Measurements from ENCODE around the gene PPA1. TPM values are rescaled to one million over a fixed set of nuclear protein-coding genes. Genes with fewer than 3 reads are reported as not detected.
"Not testable (repeated sequence)": the region's sequence is repeated elsewhere in the genome, so short reads cannot be mapped to it uniquely, and the experiment has no call there.

The PPA1 gene
- total RNA-seq, 2 experiments from 2014 or later: 392 to 408 TPM

DNA sequence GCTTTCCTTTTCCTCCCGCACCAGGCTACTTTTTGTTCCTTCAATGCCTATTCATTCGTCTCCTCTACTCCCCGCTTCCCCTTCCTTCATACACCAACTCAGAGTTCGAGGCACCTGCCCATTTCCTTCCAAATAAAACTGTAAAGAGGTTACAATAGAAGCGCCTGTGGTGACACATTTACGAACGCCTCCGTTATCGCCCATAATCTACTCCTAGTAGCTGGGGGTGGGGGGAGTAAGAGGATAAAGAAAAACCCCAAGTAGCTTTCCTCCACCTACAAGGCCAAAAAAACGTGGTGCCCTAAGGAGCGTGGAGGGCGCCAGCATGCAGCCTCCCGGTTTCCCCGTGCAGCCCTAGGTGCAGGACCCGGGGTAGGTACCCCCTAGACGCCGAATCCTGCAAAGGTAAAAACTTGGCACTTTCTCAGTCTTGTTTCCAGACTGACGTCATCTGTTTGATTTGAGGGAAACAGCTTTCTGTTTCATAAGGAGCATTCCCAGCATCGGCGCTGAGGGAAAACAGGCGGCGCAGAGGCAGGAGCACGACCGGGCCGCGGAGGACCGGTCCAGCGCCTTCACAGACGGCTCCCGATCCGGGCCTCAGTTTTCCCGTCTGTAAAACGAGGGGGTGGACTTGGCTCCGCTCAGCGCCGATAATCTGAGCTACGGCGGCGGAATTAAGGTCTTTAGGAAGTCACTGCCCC, 922 bp downstream of the PPA1 start:
- H3K27ac Mint-ChIP-seq: peak overlapping the region; percentile 93
- H3K4me3 Mint-ChIP-seq: peak overlapping the region; percentile 87
- H3K27me3 Mint-ChIP-seq (ENCODE audit: low read depth): no peaks in the 10 kb centered on the region
- peaks cover 18% of the 10 kb centered on the region for H3K36me3 Mint-ChIP-seq (ENCODE audit: low read depth)
- intact Hi-C loops (cut with micrococcal nuclease): loop anchor here (1.0 to 5.0 kb wide), 3 partner anchors 70 to 346 kb away; partner anchors contain the start of gene PALD1
- peaks cover 42% of the 10 kb centered on the region for H3K4me1 Mint-ChIP-seq (ENCODE audit: low read depth)
- DNase-seq: peak; percentile 62
- CTCF ChIA-PET: interaction anchor here (0.5 to 3.5 kb wide), 11 partner anchors 9 to 274 kb away, joined by 3 to 33 read pairs (median 3); no protein-coding TSS in a partner anchor
- H3K9me3 Mint-ChIP-seq: no peaks in the 10 kb centered on the region

DNA sequence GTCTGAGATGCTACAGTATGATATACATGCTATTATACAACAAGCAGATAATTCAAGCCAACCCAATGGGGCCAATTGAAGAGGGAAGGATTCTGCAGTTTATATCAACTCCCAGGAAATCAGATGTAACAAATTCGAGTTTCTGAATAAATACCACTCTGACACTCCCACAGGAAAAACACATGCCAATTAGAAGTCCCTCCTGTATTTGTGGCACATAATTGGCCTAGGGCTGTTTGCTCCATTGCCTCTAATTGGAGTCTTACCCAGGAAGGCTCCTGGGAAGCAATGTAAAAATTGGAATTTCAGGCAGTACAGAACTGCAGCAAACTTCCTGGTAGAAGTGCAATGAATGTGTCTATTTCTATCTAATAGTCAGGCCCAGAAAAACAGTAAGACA, 4.7 kb downstream of the PPA1 start:
- Mint-ChIP-seq H3K4me1 (ENCODE audit: low read depth) (peaks cover 52% of the 10 kb centered on the region), H3K4me3 (no peak overlapping the region), H3K9me3 (no peaks in the 10 kb centered on the region), H3K27me3 (ENCODE audit: low read depth) (no peaks in the 10 kb centered on the region), H3K27ac (no peak overlapping the region), H3K36me3 (ENCODE audit: low read depth) (peaks cover 26% of the 10 kb centered on the region)
- CTCF ChIA-PET: interaction anchor here (1.2 to 2.5 kb wide), 2 partner anchors 82 to 135 kb away, joined by 5 to 11 read pairs; partner anchors contain the start of gene TYSND1
- intact Hi-C loops (cut with micrococcal nuclease): no loop called here
- DNase-seq: no peak

DNA sequence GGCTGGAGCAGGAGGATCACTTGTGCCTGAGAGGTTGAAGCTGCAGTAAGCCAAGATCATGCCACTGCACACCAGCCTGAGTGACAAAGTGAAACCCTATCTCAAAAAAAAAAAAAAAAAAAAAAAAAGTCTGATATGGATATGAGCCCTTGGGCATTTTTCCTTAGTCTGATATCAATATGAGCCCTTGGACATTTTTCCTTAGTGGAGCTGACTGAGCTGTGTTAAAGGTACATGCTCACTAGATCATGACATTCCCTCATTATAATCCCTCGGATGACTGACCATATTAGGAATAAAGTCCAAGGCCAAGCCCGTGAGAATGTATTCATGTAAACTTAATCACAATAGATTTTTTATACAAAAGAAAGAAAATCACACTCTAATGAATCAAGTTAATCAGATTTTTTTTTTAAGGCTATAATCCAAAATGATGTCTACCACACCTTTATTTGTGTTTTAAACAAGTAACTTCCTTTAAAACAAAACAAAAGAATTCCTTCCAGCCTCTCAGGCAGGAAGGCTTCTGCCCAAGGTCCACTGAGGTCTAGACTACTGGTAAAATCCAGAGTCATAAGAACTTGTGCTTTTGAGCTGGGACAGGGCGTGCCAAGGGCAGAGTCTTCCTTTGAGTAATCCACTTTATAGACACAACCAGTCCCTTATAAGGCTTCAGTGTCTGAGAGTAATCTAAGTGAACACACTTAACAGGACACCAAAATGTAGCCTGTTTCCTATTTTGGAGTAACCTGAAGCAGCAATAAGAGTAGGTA, 5.5 kb downstream of the PPA1 start:
- CTCF ChIA-PET: interaction anchor here (1.2 to 3.5 kb wide), 4 partner anchors 11 to 137 kb away, joined by 5 to 22 read pairs (median 8); partner anchors contain the start of gene TYSND1
- H3K4me3 Mint-ChIP-seq: no peak overlapping the region
- no peaks in the 10 kb centered on the region for H3K9me3 Mint-ChIP-seq
- no peak for DNase-seq
- H3K27me3 Mint-ChIP-seq (ENCODE audit: low read depth): no peaks in the 10 kb centered on the region
- peaks cover 58% of the 10 kb centered on the region for H3K4me1 Mint-ChIP-seq (ENCODE audit: low read depth)
- peaks cover 29% of the 10 kb centered on the region for H3K36me3 Mint-ChIP-seq (ENCODE audit: low read depth)
- intact Hi-C loops (cut with micrococcal nuclease): no loop called here
- no peak overlapping the region for H3K27ac Mint-ChIP-seq

DNA sequence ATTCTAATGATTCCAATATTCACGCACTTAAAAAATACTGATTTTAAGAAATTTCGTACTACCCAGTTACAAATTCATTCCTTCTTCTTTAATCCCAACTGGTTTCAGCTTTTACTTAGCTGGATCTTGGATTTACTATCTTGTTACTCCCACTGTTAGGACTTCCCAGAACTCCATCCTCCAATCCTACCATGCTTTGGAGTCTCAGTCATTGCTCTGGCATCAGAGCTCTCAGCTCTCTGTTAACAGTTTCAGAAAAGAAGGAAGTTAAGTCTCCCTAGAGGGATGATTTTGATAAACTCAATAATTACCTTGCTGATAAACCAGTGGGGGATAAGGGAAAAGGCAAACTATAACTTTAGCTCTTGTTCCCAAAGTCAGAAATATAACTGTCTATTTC, 9.5 kb downstream of the PPA1 start:
- no peaks in the 10 kb centered on the region for H3K27me3 Mint-ChIP-seq (ENCODE audit: low read depth)
- no peak for DNase-seq
- no peaks in the 10 kb centered on the region for H3K9me3 Mint-ChIP-seq
- H3K36me3 Mint-ChIP-seq (ENCODE audit: low read depth): peaks cover 21% of the 10 kb centered on the region
- intact Hi-C loops (cut with micrococcal nuclease): no loop called here
- no peak overlapping the region for H3K27ac Mint-ChIP-seq
- H3K4me1 Mint-ChIP-seq (ENCODE audit: low read depth): peaks cover 47% of the 10 kb centered on the region
- no peak overlapping the region for H3K4me3 Mint-ChIP-seq
- CTCF ChIA-PET: interaction anchor here (1.0 to 3.3 kb wide), 5 partner anchors 9 to 156 kb away, joined by 3 to 100 read pairs (median 5); no protein-coding TSS in a partner anchor

DNA sequence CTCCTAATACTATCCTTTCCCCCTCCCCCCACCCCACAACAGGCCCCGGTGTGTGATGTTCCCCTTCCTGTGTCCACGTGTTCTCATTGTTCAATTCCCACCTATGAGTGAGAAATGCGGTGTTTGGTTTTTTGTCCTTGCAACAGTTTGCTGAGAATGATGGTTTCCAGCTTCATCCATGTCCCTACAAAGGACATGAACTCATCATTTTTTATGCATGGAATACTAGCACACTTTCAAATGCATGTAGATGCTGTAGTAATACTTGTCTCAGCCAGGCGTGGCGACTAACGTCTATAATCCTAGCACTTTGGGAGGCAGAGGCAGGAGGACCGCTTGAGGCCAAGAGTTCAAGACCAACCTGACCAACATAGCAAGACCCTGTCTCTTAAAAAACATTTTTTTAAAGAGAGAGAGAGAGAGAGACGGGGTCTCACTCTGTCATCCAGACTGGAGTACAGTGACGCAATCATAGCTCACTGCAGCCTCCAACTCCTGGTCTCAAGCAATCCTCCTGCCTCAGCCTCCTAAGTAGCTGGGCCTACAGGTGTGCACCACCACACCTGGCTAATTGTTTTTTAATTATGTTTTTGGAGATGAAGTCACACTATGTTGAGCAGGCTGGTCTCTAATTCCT, 10.3 kb downstream of the PPA1 start:
- H3K27me3 Mint-ChIP-seq (ENCODE audit: low read depth); H3K27ac Mint-ChIP-seq; H3K9me3 Mint-ChIP-seq; DNase-seq; intact Hi-C loops (cut with micrococcal nuclease); H3K4me3 Mint-ChIP-seq: not testable (repeated sequence)
- CTCF ChIA-PET: interaction anchor here (0.7 to 3.3 kb wide), 12 partner anchors 9 to 157 kb away, joined by 3 to 100 read pairs (median 6); partner anchors contain the start of genes SAR1A and TYSND1
- Mint-ChIP-seq H3K36me3 (ENCODE audit: low read depth) (peaks cover 24% of the 10 kb centered on the region), H3K4me1 (ENCODE audit: low read depth) (peaks cover 45% of the 10 kb centered on the region)

DNA sequence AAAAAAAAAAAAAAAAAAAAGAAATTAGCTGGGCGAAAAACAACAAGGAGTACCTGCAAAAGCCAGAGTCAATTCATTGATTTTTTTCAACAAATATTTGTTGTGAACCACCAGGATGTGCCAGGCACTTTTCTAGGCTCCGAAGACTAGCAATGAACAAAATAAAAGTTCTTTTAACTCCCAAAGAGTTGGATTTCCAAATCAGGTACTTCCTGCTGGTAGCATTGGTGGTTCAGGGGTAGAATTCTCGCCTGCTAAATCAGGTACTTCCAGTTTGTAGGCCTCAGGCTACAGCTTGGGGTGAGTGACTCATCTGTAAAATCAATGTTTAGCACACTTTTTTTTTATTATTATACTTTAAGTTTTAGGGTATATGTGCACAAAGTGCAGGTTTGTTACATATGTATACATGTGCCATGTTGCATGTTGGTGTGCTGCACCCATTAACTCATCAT, 10.9 kb downstream of the PPA1 start:
- CTCF ChIA-PET: interaction anchor here (0.7 to 3.4 kb wide), 23 partner anchors 10 to 165 kb away, joined by 3 to 100 read pairs (median 5); partner anchors contain the start of genes PPA1, SAR1A and TYSND1
- H3K36me3 Mint-ChIP-seq (ENCODE audit: low read depth): peaks cover 24% of the 10 kb centered on the region
- no peak overlapping the region for H3K27ac Mint-ChIP-seq
- no peaks in the 10 kb centered on the region for H3K27me3 Mint-ChIP-seq (ENCODE audit: low read depth)
- no peak overlapping the region for H3K4me3 Mint-ChIP-seq
- peaks cover 42% of the 10 kb centered on the region for H3K4me1 Mint-ChIP-seq (ENCODE audit: low read depth)
- no peaks in the 10 kb centered on the region for H3K9me3 Mint-ChIP-seq
- peak; percentile 22 for DNase-seq
- intact Hi-C loops (cut with micrococcal nuclease): no loop called here

DNA sequence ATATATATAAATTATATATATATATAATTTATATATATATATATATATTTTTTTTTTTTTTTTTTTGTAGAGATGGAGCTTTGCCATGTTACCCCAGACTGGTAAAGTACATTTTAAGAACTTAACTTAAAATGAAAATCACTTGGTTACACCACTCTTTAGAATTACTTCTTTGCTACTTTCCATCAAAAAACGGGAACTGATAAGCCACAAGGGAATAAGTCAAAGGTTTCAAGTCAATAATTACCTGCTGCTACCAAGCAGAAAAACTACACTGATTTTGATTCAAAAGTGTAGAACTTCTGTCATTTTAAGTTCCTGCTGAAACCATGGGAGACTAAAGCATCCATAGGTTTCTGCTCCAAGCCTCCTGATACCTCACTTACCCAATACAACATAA, 12.2 kb downstream of the PPA1 start:
- no peaks in the 10 kb centered on the region for H3K9me3 Mint-ChIP-seq
- CTCF ChIA-PET: interaction anchor here (0.7 to 5.5 kb wide), 24 partner anchors 11 to 617 kb away, joined by 3 to 100 read pairs (median 5); partner anchors contain the start of genes PPA1 and TYSND1
- no peak overlapping the region for H3K4me3 Mint-ChIP-seq
- H3K36me3 Mint-ChIP-seq (ENCODE audit: low read depth): peaks cover 27% of the 10 kb centered on the region
- peak overlapping the region; percentile 82 for H3K27ac Mint-ChIP-seq
- H3K27me3 Mint-ChIP-seq (ENCODE audit: low read depth): no peaks in the 10 kb centered on the region
- H3K4me1 Mint-ChIP-seq (ENCODE audit: low read depth): peaks cover 34% of the 10 kb centered on the region
- DNase-seq: no peak
- intact Hi-C loops (cut with micrococcal nuclease): loop anchor here (1.0 to 2.0 kb wide), 4 partner anchors 52 to 143 kb away; partner anchors contain the start of gene TYSND1

DNA sequence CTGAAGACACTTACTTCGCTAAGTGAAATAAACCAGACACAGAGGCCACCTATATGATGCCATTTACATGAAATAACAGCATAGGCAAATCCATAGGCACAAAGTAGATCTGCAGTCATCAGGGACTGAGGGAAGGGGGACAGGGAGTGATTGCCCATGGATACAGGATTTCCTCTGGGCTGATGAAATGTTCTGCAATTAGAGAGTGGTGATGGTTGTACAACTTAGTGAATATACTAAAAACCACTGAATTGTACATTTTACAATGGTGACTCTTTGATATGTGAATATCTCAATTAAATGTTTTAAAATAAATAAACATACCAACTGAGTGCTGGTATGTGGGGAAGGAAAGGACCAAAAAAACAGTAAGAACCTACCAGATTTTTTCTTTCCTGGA, 20.4 kb downstream of the PPA1 start:
- intact Hi-C loops (cut with micrococcal nuclease): no loop called here
- CTCF ChIA-PET: interaction anchor here (0.7 kb wide), 1 partner anchor 46 kb away, joined by 3 read pairs; no protein-coding TSS in a partner anchor
- Mint-ChIP-seq H3K4me1 (ENCODE audit: low read depth) (no peaks in the 10 kb centered on the region), H3K27ac (no peak overlapping the region), H3K4me3 (no peak overlapping the region), H3K9me3 (no peaks in the 10 kb centered on the region), H3K36me3 (ENCODE audit: low read depth) (peaks cover 37% of the 10 kb centered on the region), H3K27me3 (ENCODE audit: low read depth) (no peaks in the 10 kb centered on the region)
- no peak for DNase-seq

DNA sequence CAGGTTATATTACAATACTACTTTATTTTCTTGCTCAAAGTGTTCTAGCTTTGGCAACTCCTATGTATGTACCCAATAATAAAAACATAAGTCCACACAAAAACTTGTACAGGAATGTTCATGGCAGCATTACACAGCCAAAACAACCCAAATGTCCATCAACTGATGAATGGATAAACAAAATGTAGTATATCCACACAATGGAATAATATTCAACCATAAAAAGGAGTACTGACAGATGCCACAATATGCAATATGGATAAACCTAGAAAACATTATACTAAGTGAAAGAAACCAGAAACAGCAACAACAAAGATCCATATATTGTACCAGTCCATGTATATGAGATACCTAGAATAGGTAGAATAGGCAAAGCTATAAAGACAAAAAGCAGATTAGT, 21.0 kb downstream of the PPA1 start:
- no peaks in the 10 kb centered on the region for H3K4me1 Mint-ChIP-seq (ENCODE audit: low read depth)
- no peak overlapping the region for H3K27ac Mint-ChIP-seq
- H3K9me3 Mint-ChIP-seq: no peaks in the 10 kb centered on the region
- peaks cover 40% of the 10 kb centered on the region for H3K36me3 Mint-ChIP-seq (ENCODE audit: low read depth)
- H3K27me3 Mint-ChIP-seq (ENCODE audit: low read depth): no peaks in the 10 kb centered on the region
- intact Hi-C loops (cut with micrococcal nuclease): no loop called here
- H3K4me3 Mint-ChIP-seq: no peak overlapping the region
- CTCF ChIA-PET: interaction anchor here (0.7 kb wide), 1 partner anchor 47 kb away, joined by 3 read pairs; no protein-coding TSS in a partner anchor
- no peak for DNase-seq

DNA sequence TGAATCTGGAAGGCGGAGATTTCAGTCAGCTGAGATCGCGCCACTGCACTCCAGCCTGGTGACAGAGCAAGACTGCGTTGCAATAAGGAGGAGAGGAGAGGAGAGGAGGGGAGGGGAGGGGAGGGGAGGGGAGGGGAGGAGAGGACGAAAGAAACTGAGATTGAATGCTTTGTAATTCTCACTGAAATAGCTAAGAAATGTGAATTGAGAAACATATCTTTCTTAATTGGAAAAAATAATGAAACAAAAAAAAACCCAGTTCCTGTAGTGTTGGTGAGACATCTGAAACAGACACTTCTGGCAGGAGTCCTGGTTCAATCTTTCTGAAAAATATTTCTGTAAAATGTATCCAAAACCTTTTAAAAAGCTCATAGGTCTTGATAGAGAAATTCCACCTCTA, 26.5 kb downstream of the PPA1 start:
- DNase-seq: no peak
- Mint-ChIP-seq H3K9me3 (no peaks in the 10 kb centered on the region), H3K4me1 (ENCODE audit: low read depth) (no peaks in the 10 kb centered on the region), H3K27me3 (ENCODE audit: low read depth) (no peaks in the 10 kb centered on the region), H3K27ac (no peak overlapping the region), H3K4me3 (no peak overlapping the region), H3K36me3 (ENCODE audit: low read depth) (peaks cover 41% of the 10 kb centered on the region)
- intact Hi-C loops (cut with micrococcal nuclease): no loop called here
- CTCF ChIA-PET: interaction anchor here (0.8 to 1.2 kb wide), 2 partner anchors 59 to 60 kb away, joined by 3 to 5 read pairs; partner anchors contain the start of gene TYSND1

DNA sequence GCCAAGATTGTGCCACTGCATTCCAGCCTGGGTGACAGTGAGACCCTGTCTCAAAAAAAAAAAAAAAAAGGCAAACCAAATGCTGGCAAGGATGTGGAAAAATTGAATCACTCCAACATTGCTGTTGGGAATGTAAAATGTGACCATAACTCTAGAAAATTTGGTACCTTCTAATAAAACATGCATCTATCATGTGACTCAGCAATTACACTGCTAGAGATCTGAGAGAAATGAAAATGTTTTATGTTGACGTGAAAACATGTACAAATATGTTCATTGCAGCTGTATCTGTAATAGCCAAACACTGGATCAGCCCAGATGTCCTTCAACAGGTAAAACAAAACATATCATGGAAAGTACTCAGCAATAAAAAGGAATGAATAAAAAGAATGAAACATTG, 32.1 kb downstream of the PPA1 start:
- Mint-ChIP-seq H3K4me3 (no peak overlapping the region), H3K4me1 (ENCODE audit: low read depth) (peaks cover 15% of the 10 kb centered on the region), H3K27me3 (ENCODE audit: low read depth) (no peaks in the 10 kb centered on the region), H3K9me3 (no peaks in the 10 kb centered on the region), H3K27ac (no peak overlapping the region), H3K36me3 (ENCODE audit: low read depth) (peaks cover 44% of the 10 kb centered on the region)
- intact Hi-C loops (cut with micrococcal nuclease): loop anchor here (2.0 to 5.0 kb wide), 2 partner anchors 39 to 54 kb away; partner anchors contain the start of gene TYSND1
- CTCF ChIA-PET: interaction anchor here (0.7 to 1.3 kb wide), 2 partner anchors 50 to 54 kb away, joined by 3 to 5 read pairs; partner anchors contain the start of gene TYSND1
- DNase-seq: no peak
